Body of pancreas (tissue), 4 donors: ENCODE data around the gene DDX10.

Experiments used
- POLR2A ChIP-seq, 3 donors: fragments of 450-650 bp; IDR thresholded peaks; one replicate each; pipeline ENCODE4 v1.6.1; 2016; ENCODE audit warnings: antibody characterized with exemption in 3 of 3, mild to moderate bottlenecking in 2 of 3
- TF ChIP-seq, protein P1 (sequence below), 7 experiments: fragments of 450-650 bp in 4 of 7; fragments of 200-600 bp in 3 of 7; sonication (generic) in 3 of 7; IDR thresholded peaks; one replicate each; pipeline ENCODE4 v1.5.1; 2016 to 2019; ENCODE audit warnings: antibody characterized with exemption in 7 of 7

DNA sequence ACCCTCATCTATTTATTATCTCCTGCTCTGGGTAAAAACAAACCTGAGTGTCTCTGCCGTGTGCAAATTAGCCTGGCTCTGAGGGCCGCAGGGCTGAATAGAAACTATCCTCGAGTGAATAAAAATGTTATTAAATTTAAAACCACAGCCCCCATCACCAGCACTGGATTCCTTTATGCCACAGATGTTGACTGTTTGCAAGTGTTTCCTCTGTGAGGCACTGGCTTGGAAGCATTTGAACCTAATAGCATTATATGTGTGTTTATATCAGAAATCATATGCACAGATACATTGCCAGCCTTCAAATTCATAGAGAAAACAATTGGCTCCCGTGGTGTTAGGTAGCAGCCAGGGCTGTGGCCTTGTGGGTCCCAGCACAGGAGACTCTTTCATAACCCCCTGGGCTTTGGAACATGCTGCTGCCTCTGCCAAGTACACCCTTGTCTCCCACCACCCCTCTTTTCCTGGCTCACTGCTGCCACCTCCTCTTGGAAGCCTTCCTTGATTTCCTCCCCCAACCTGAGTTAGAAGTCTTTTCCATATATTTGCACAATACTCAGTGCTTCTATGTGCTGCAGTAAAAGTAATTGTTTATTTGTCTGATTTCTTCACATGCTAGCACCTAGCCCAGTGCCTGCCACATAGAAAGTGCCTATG is 294.4 kb downstream of the DDX10 start:
- TF ChIP-seq, protein P1, sequence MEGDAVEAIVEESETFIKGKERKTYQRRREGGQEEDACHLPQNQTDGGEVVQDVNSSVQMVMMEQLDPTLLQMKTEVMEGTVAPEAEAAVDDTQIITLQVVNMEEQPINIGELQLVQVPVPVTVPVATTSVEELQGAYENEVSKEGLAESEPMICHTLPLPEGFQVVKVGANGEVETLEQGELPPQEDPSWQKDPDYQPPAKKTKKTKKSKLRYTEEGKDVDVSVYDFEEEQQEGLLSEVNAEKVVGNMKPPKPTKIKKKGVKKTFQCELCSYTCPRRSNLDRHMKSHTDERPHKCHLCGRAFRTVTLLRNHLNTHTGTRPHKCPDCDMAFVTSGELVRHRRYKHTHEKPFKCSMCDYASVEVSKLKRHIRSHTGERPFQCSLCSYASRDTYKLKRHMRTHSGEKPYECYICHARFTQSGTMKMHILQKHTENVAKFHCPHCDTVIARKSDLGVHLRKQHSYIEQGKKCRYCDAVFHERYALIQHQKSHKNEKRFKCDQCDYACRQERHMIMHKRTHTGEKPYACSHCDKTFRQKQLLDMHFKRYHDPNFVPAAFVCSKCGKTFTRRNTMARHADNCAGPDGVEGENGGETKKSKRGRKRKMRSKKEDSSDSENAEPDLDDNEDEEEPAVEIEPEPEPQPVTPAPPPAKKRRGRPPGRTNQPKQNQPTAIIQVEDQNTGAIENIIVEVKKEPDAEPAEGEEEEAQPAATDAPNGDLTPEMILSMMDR (IDR thresholded peaks at IDR 0.05) = no peak
- no peak for TF ChIP-seq POLR2A (IDR thresholded peaks at IDR 0.05)
